GM18511 (cell line): ENCODE measurements around the gene ANKFN1.

Experiments
- ATAC-seq: cut with Tn5 transposase; IDR thresholded peaks from one replicate; pipeline ENCODE4 v1.9.1; 2021; ENCODE audit warnings: mild to moderate bottlenecking, moderate library complexity; ENCODE audit not compliant: unreplicated experiment

ANKFN1 gene

DNA sequence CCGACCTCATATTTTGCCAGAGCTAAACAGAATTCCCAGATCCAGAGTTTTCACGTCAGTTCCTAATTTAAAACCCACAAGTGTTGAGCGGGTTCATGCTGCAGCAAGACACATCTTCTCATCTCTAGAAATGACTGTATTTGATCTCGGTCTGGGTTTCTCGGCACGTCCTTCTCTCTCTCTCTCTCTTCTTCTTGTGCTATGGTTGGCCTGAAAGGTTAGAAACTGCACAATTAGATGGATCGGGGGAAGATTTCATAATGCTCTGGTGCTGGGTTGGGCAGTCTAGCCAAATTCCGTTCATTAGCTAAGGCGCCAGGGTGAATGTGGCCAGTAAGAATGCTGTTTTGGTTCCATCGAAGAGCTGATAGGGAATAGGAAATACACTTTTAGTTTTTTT lies 281.3 kb downstream of the ANKFN1 start:
- ATAC-seq, result no peak

DNA sequence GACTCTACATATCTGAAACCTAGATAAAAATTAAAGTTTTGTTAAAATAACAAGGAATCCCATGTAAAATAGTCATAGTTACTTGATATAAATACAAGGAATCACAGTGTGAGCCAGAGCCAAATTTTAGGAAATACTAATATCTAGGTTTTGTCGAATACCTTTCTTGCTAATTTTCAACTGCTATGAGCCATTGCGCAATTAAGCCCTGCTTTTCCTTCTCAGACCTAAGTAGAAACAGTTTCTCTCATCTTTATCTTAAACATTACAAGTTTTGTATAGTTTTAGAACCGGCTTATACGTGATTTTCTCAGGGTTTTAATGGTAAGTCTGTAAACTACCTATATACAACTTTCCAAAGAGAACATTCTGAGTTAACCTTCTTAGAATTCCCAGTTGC lies 282.9 kb downstream of the ANKFN1 start:
- no peak for ATAC-seq

DNA sequence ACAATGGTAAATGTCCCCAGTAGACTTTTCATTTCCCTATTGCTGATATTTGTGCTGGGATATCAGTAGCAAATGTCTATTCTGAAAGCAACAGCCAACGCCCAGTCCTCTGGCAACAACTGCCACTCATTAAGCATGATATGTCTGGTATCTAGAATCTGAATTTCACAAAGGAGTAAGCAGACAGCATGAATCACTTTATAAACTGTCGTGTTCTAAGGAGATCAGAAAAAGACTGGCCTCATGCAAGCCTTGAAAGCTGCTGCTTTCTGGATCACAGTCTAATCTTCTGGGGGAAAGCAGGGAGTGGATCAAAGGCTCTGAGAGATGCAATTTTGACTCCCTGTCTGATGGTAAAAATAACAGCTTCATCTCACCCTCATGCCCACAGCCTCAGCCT lies 287.1 kb downstream of the ANKFN1 start:
- ATAC-seq, result no peak

DNA sequence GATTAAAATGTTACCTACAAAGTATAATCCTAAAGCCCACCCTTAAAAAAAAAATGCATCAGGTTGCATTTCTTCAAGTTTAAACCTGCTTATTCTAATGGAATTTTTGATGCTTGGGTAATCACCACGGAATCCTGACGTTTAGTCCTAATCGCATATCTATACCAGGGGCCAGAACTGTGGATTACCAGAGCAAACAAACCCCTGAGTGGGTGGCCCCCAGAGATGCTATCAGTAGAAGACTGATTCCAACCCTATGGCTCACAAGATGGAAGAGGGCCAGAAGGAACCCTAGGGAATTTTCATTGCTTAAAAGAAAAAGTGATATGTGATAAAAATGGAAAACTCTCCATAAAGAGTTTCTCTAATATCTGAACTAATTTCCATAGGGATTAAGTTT lies 288.0 kb downstream of the ANKFN1 start:
- ATAC-seq, result no peak

DNA sequence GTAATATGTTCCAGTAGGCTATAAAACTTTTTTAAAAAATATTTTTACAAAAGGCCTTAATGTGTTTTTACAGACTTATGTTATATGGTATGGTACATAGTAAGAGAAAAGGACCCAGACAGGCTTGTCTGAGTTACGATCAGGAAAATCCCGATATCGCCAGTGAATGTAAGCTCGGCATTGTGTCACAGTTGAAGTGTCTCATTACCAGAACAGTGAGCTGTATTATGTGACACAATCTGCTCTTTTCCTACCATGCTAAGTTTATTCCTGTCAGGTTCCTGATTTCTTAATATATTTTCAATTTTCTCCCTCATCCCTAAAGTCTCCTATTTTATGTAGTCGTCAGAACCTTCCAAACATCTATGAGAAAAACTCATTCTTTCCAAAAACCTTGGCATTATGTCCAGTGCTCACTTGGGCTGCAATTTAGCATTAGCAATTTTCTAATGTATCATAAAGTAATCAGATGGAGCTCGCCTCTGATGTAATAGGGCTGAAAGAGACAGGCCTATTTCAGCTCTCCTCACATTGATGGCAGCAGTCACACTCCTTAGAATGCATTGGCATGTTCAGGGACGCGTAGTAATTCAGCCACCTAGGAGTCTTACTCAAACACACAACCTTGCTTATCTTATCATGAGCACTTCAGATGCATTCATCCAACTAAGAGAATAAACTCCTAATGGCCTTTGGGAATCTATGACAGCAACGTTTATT lies 292.6 kb downstream of the ANKFN1 start:
- ATAC-seq, result no peak

DNA sequence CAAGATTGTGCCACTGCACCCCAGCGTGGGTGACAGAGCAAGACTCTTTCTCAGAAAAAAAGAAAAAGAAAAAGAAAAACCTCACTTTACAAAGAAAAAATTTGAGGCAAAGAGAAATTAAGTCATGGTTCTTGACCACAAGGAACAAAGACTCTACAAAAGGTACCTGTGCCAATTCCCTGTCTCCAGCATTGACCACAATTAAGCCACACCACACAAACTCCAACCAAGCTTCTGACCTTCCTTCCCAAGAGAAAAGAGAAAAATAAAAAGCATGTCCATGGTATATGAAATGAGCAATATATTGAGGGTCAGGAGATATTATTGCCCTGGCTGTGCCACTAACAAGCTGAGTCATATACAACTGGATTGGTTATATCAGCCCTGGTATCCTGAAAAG lies 293.9 kb downstream of the ANKFN1 start:
- ATAC-seq, result no peak

DNA sequence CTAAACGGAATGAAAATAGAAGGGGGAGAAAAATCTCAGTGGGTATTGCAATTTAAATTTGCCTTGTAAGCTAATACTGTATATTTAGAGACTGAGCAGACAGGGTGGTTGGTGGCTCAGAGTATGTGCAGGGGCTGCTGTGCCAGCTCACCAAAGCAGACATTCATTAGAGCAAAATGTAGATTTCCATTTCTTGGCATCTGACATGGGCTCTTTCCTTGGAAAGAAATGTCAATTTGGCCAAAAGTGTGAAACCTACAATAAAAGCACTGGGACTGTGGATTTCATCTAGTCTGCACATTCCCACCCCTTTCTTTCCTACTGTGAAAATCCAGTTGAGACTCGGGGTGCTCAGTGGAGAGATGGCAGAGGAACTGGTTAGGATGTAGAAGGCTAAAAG lies 295.1 kb downstream of the ANKFN1 start:
- ATAC-seq, result no peak

DNA sequence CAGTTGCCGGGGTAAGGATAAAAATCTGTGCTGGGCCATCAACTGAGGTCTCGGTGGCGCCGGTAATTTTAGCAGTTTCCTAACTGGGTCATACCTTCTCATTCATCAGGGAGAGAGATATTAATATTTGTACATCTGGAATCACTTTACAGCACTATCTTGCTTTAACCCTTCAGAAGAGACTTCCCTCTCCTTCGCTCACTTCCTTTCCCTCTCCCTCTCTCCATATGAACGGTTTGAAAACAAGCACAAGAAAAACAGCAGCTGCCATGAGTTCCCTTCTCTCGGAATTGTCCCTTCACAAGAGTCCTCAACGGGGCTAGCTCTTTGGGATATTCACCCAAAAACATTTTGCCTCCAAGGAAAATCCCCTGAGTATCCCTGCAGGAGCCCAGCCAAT lies 295.9 kb downstream of the ANKFN1 start:
- ATAC-seq, result no peak

DNA sequence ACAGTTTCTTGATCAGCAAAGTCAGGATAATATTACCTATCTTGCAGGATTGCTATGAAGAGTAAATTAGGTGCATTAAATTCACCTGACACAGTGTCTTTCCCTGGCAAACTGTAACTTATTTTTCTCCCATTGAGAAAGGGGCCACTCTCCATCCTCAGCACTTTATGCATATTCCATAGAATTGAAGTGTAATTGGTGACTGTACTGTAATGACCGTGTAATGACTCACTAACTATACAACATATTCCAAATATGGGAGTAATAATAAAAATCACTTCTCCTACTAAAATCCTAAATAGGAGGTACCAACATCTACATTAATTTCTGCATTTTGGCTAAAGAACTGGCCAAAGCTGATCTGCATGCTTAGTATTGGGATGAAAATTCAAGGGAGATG lies 298.4 kb downstream of the ANKFN1 start:
- no peak for ATAC-seq

DNA sequence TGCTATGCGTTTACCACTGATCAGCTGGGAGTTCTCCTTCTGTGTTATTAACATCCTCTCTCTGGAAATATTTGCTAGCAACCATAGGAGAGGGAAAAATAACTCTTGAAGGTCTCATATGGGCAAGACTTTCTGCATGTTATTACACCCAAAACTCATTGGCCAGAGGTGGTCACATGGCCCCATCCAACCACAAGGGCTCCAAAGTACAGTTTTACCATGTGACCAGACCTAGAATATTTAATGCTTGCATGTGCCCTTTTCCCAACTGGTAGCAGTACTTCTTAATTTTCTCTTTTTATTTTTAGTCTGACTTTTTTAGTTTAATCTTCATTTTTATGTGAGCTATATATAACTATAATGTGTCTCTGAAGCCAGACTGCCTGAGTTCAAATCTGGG lies 299.2 kb downstream of the ANKFN1 start:
- no peak for ATAC-seq

DNA sequence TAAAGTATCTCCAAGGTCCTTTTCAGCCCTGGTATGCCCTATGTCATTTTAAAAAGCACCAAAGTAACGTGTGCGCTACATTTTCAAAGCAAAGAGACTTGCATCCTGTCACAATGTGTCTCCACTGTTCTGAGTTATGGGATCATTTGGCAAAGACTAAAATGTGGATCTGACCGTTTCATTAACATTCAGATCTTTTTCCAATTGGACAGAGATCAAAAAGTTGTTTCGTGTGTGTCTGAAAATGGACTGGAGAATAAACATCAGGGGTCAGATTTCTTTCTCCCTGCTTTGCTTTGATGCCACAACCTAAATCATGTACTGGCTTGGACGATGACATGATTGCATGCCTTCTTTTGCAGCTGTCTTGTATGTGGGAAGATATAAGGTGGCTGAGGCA lies 304.2 kb downstream of the ANKFN1 start:
- no peak for ATAC-seq

DNA sequence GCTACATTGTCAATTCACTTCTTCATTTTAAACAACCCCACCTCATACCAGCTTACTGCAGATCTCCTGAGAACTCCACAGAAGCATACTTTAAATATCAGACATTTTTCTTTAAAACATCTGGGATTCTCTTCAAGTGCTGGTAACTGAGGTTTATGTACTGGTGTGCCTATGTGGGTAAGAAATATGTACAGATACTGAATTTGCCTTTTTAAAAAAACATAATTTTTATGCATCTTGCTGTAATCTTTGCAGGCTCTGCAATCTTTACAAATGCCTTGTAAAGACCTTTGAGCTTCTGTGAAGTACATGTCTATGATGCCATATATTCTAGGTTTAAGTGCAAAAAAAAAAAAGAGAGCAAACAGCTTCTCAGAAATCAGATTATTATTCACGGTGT lies 312.6 kb downstream of the ANKFN1 start:
- ATAC-seq, result no peak

DNA sequence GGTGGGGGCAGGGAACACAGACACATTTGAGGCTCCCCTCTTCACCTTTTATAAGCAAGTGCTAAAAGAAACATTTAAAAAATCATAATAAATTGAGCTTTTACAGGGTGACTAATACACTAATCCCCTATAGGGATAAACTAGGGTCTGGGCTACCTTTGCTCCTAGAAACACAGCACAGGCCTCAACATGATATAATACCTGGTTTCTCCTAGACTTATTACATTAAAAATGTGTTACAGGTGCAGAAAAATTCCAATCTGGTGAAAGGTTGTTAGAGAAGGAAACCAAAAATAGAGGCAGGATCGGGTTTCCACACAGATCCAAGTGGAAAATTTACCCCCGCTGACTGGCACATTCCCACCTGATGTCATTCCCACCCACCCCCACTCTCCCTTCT lies 315.6 kb downstream of the ANKFN1 start:
- no peak for ATAC-seq

DNA sequence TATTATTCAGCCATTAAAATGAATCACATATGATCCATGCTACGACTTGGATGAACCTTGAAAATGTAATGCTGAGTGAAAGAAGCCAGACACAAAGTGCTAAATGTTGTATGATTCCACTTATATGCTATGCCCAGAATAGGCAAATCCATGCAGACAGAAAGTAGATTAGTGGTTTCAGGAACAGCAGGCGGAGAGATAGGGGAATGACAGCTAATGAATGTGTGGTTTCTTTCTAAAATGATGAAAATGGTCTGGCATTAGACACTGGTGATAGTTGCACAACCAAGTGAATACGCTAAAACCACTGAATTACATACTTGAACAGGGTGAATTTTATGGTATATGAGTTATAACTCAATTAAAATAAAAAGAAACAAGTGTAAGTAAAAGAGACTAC lies 318.4 kb downstream of the ANKFN1 start:
- no peak for ATAC-seq

DNA sequence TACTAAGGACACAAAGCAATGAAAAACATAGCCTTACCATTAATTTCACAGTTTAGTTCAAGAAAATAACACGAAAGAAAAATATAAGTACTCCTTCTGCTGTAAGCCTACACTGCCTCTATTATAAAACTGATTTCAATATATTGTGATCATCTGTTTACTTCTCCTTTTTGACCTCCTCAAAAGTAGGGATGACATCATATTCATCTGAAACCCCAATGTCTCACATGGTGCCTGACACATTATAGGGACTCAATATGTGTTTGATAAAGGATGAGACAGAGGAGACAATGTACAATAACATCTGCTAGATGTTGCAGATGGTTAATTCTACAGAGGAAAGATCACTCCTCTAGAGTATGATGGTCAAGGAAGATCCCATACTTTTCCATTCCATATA lies 321.8 kb downstream of the ANKFN1 start:
- no peak for ATAC-seq

DNA sequence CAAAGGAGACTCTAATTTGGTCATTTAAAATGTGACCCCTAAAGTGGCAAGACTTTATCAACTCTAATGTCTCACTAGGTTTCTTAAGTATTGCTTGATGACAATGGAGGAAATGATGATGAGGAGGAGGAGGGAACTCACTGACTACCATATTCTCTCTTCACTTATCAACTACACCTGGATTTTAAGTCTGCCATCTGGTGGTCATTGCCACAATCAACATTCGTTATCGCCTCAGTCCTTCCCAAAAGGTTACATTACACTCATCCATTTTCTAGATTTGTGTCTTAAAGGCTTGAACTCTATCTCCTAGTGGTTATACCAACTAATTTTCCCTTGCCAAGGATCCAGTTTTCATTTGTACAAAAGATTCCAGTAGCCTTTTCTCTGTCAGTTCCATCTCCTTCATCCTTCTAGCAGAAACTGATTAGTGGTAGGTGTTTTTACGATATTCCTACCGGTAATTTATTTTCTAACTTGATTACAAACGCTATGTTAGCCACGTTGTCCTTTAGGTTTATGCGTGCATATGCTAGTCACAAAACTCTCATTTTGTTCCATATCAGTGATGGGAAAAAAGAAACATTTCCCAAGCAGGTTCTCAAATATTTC lies 325.7 kb downstream of the ANKFN1 start:
- no peak for ATAC-seq

DNA sequence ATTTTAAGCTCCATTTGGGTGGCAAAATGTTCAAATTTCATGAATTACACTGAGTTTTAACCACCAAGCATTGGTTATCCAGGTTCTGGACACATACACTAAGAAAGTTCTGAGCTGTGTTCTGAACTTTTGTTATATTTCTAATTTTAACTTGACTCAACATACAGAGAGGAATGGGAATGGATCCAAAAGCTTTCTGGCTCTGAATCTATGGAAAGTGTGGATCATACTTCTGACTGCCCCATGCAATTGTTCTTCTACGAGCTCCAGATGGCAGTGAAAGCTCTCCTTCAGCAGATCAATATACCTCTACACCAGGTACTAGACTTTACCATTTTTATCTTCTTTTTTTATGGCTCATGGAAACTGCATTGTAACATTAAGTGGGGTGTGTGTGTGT lies 327.2 kb downstream of the ANKFN1 start:
- ATAC-seq, result no peak

DNA sequence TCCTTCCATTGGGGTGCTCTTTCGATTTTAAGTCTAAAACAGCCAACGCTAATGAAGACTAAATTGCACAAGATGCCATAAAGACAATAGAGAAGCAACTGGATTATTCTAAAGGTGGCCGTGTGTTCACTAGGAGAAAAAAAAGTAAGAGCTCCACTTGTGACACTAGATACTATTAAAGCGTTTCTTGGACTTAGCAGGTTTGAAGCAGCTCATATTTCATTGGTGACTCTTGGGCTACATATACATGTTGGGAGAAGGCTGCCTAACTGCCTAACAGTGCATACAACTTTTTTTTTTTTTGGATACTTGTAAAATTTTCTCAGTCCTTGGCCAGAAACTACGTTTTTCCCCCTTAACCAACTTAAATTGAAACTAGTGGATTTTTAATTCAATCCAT lies 328.4 kb downstream of the ANKFN1 start:
- no peak for ATAC-seq

DNA sequence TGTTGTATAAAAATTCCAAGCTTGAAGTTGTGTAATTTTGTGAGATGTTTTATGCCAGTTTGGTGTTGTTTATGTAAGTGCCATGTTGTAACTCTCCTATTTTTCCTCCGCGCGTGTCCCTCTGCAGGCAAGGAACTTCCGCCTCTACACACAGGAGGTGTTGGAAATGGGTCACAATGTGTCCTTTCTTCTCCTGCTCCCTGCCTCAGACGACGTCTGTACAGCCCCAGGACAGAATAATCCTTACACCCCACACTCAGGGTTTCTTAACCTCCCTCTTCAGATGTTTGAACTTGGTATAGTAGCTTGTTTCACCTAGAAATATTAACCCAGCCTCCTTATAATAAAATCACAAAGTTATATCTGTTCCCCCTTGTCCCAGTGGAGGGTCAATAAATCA lies 329.0 kb downstream of the ANKFN1 start:
- ATAC-seq, result no peak

DNA sequence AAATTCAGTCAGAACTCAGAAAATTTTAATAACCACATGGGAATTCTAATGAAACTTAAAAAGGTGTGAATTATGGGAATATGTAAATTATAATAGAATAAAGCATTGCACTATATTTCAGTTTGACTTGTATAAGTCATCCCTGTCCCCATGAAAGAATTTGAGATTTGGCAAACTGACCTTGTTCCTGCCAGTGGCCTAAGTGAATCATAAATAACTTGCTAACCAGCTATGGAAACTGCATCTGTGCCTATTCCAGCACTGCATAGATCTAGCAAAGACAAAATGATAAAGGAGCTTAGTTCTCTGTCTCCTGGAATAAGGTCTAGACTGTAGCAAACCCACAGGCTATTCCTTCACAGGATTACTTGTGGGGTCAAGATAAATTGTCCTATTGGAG lies 333.5 kb downstream of the ANKFN1 start:
- no peak for ATAC-seq

DNA sequence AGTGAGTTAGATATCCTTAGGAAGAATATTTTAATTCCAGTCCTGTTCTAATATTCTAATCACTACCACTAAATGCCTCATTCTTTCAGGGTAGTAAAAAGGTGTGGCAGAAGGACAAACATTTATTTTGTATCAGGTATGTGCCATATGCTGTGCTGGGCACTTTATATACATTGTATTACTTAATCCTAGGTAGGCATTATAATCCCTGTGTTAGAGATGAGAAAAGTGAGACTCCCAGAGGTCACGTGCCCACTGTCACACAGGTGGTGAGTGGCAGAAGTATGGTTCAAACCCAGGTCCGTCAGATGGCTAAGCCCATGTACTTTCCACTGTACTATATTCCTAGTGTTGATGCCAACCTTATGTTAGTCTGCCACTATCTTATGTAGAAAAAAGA lies 335.5 kb downstream of the ANKFN1 start:
- ATAC-seq, result no peak

DNA sequence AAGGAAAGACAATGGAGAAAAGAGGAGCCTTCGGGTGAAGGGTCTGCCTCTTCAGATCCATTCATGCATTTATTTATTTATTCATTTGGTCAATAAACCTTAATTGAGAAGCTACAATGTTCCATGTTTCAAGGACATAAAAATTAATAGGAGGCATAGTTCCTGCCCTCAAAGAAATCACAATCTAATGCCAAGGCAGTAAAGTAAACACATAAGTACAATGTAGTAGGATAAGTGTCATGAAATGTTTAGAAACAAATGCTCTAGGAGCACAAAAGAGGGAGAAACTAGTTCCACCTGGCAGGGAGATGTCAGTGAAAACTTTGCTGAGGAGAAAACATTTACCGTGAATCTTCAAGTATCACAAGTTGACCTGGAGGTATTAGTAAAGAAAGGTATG lies 336.7 kb downstream of the ANKFN1 start:
- ATAC-seq, result no peak

DNA sequence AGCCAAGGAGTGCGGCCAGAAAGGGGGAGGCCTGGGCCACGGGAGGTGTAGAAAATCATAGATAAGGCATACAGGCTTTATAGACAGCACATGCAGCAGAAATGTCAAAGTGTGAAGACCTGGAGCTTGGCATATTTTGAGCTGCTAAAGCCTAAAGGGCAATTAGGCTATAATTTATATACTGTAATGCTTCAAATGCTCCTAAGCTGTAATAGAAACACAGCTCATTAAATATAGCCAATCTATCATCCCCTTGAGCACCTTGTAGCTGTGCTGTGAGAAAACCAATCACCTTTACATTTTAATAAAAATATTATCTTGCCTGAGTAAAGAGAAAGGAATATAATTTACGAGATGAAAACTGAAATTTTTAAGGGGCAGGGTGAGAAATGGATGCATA lies 342.3 kb downstream of the ANKFN1 start:
- ATAC-seq, result no peak
